ENCODE measurements around the gene UCP3. TPM values are rescaled to one million over a fixed set of nuclear protein-coding genes. Genes with fewer than 3 reads are reported as not detected.

UCP3 gene
- total RNA-seq, 3 donors from 2014 or later (not counting 1 experiment from before 2014, with no cell fraction given): 7.8 to 8.6 (median 8.5) TPM

- under 1% methylated on average over 43 of the region's 43 CpGs for WGBS (ENCODE audit: insufficient coverage)
- H3K4me3 Mint-ChIP-seq: peak within 1 kb of the TSS; percentile 100
- Histone ChIP-seq H3K4me1 (ENCODE audit: control insufficient read depth, insufficient read depth, low read length) (peaks cover 54% of the 10 kb centered on the region), H3K27me3 (ENCODE audit: control insufficient read depth, insufficient read depth, low read length) (no peaks in the 10 kb centered on the region), H3K36me3 (ENCODE audit: control insufficient read depth, insufficient read depth, low read length) (peaks cover 35% of the 10 kb centered on the region), H3K27ac (ENCODE audit: low read length) (peak within 1 kb of the TSS; percentile 98), H3K4me3 (ENCODE audit: low read length) (peak within 1 kb of the TSS; percentile 97), H3K9me3 (ENCODE audit: control insufficient read depth, insufficient read depth, low read length) (no peaks in the 10 kb centered on the region)
- H3K27me3 Mint-ChIP-seq (ENCODE audit: low read depth in 2 of 2): no peaks in the 10 kb centered on the region
- DNase-seq (peak; percentile 79 to 86), ATAC-seq (peak; percentile 64 to 85 (median 75))
- H3K27ac Mint-ChIP-seq: peak within 1 kb of the TSS; percentile 97 to 99
- peaks cover 58 to 64% of the 10 kb centered on the region in 2 donors for H3K4me1 Mint-ChIP-seq
- H3K36me3 Mint-ChIP-seq: no peaks in the 10 kb centered on the region
- H3K9me3 Mint-ChIP-seq: no peaks in the 10 kb centered on the region
- intact Hi-C loops (cut with micrococcal nuclease): loop anchor here (5.0 kb wide), 2 partner anchors 40 to 190 kb away; partner anchors contain the start of genes C2CD3 and PPME1
- no peak for TF ChIP-seq CTCF (IDR thresholded peaks at IDR 0.05)
These were observed 26.3 kb downstream of the UCP3 start, which contains the start of gene UCP2 for GRCh38 chr11:73982595-73982989. Gene UCP2, minus strand, starts transcription at chr11:73982843. Its CDS starts 4,465 bp downstream, at chr11:73978378.

GRCh38 chr11:73981051-73981805 lies 27.7 kb downstream of the UCP3 start:
- H3K9me3 Mint-ChIP-seq: no peaks in the 10 kb centered on the region
- H3K27me3 Mint-ChIP-seq (ENCODE audit: low read depth in 2 of 2): no peaks in the 10 kb centered on the region
- peak overlapping the region; percentile 100 for H3K4me3 Mint-ChIP-seq
- intact Hi-C loops (cut with micrococcal nuclease): loop anchor here (5.0 kb wide), 2 partner anchors 41 to 191 kb away; partner anchors contain the start of genes C2CD3 and PPME1
- H3K27ac ChIP-seq (ENCODE audit: low read length): peak overlapping the region; percentile 98
- H3K9me3 ChIP-seq (ENCODE audit: control insufficient read depth, insufficient read depth, low read length): no peaks in the 10 kb centered on the region
- H3K4me3 ChIP-seq (ENCODE audit: low read length): peak overlapping the region; percentile 97
- 26% methylated on average over 13 of the region's 13 CpGs for WGBS (ENCODE audit: insufficient coverage)
- no peak for TF ChIP-seq CTCF (IDR thresholded peaks at IDR 0.05)
- no peaks in the 10 kb centered on the region for H3K27me3 ChIP-seq (ENCODE audit: control insufficient read depth, insufficient read depth, low read length)
- H3K4me1 ChIP-seq (ENCODE audit: control insufficient read depth, insufficient read depth, low read length): peaks cover 67% of the 10 kb centered on the region
- peaks cover 67 to 77% of the 10 kb centered on the region in 2 donors for H3K4me1 Mint-ChIP-seq
- H3K36me3 Mint-ChIP-seq: peaks cover 9% of the 10 kb centered on the region
- ATAC-seq (no peak), DNase-seq (peak in 1 of 2 donors; percentile 34)
- H3K27ac Mint-ChIP-seq: peak overlapping the region; percentile 97 to 99
- H3K36me3 ChIP-seq (ENCODE audit: control insufficient read depth, insufficient read depth, low read length): peaks cover 49% of the 10 kb centered on the region

- Mint-ChIP-seq H3K9me3 (no peaks in the 10 kb centered on the region), H3K4me1 (peaks cover 74 to 87% of the 10 kb centered on the region in 2 donors), H3K27ac (peak overlapping the region; percentile 97 to 99), H3K27me3 (ENCODE audit: low read depth in 2 of 2) (no peaks in the 10 kb centered on the region), H3K4me3 (peak overlapping the region; percentile 100), H3K36me3 (peaks cover 13% of the 10 kb centered on the region)
- ATAC-seq (peak; percentile 30 to 43 (median 31)), DNase-seq (peak; percentile 53 to 91)
- H3K36me3 ChIP-seq (ENCODE audit: control insufficient read depth, insufficient read depth, low read length): peaks cover 58% of the 10 kb centered on the region
- H3K4me3 ChIP-seq (ENCODE audit: low read length): peak overlapping the region; percentile 97
- H3K4me1 ChIP-seq (ENCODE audit: control insufficient read depth, insufficient read depth, low read length): peaks cover 76% of the 10 kb centered on the region
- no peaks in the 10 kb centered on the region for H3K9me3 ChIP-seq (ENCODE audit: control insufficient read depth, insufficient read depth, low read length)
- WGBS (ENCODE audit: insufficient coverage): 7% methylated on average over 5 of the region's 6 CpGs
- peak overlapping the region; percentile 98 for H3K27ac ChIP-seq (ENCODE audit: low read length)
- H3K27me3 ChIP-seq (ENCODE audit: control insufficient read depth, insufficient read depth, low read length): no peaks in the 10 kb centered on the region
- intact Hi-C loops (cut with micrococcal nuclease): loop anchor here (5.0 kb wide), 2 partner anchors 42 to 192 kb away; partner anchors contain the start of genes C2CD3 and PPME1
- TF ChIP-seq CTCF (IDR thresholded peaks at IDR 0.05): no peak
These were observed 28.6 kb downstream of the UCP3 start for GRCh38 chr11:73980001-73980961.
